ENCODE measurements around the gene ZNF607.

- TF ChIP-seq CTCF (IDR thresholded peaks at IDR 0.05) (no peak), POLR2A (IDR thresholded peaks at IDR 0.05) (peak in 1 of 4 donors; percentile 28), EP300 (IDR thresholded peaks at IDR 0.05) (no peak), POLR2AphosphoS5 (IDR thresholded peaks at IDR 0.05) (peak in 1 of 2 donors; percentile 17)
Measured at GRCh38 chr19:37655689-37656371, 63.7 kb downstream of the ZNF607 start.

Measured in upper lobe of left lung (tissue), 4 donors.